ENCODE results near the gene CFAP20DC. TPM values are rescaled to one million over a fixed set of nuclear protein-coding genes. Genes with fewer than 3 reads are reported as not detected.
"Not testable (repeated sequence)": the region's sequence is repeated elsewhere in the genome, so short reads cannot be mapped to it uniquely, and the experiment has no call there.

The CFAP20DC gene
- total RNA-seq, 6 donors from 2014 or later = 0.30 to 4.3 (median 0.37) TPM; not detected in 1

- WGBS, 2 donors = 52 to 71% methylated on average over 2 of the region's 2 CpGs
- no peaks in the 10 kb centered on the region for H3K9me3 ChIP-seq
- no peaks in the 10 kb centered on the region for H3K27me3 ChIP-seq
- no peak for DNase-seq
- ATAC-seq (ENCODE audit: low FRiP score in 2 of 2) = no peak
- TF ChIP-seq POLR2A (IDR thresholded peaks at IDR 0.05) (no peak), EP300 (IDR thresholded peaks at IDR 0.05) (no peak), CTCF (IDR thresholded peaks at IDR 0.05) (no peak), POLR2AphosphoS5 (IDR thresholded peaks at IDR 0.05) (no peak)
- no peaks in the 10 kb centered on the region for H3K36me3 ChIP-seq
- no peak overlapping the region for H3K4me3 ChIP-seq
- H3K4me1 ChIP-seq = no peaks in the 10 kb centered on the region
- H3K27ac ChIP-seq = no peak overlapping the region
These were observed 6.9 kb upstream of the CFAP20DC start for GRCh38 chr3:59056706-59057105.

GRCh38 chr3:59052803-59053411, 3.1 kb upstream of the CFAP20DC start:
- 70 to 72% methylated on average over 2 of the region's 2 CpGs for WGBS, 2 donors
- H3K4me1 ChIP-seq = peaks cover 0 to 12% (median 4%) of the 10 kb centered on the region in 4 donors
- TF ChIP-seq CTCF (IDR thresholded peaks at IDR 0.05) (peak; percentile 31 to 57 (median 52)), POLR2AphosphoS5 (IDR thresholded peaks at IDR 0.05) (no peak), EP300 (IDR thresholded peaks at IDR 0.05) (no peak), POLR2A (IDR thresholded peaks at IDR 0.05) (no peak)
- ATAC-seq (ENCODE audit: low FRiP score in 2 of 2) = peak in 1 of 2 donors; percentile 49
- no peaks in the 10 kb centered on the region for H3K9me3 ChIP-seq
- no peak overlapping the region for H3K27ac ChIP-seq
- H3K27me3 ChIP-seq = no peaks in the 10 kb centered on the region
- no peaks in the 10 kb centered on the region for H3K36me3 ChIP-seq
- DNase-seq = no peak
- no peak overlapping the region for H3K4me3 ChIP-seq

GRCh38 chr3:59050811-59051414, 1.1 kb upstream of the CFAP20DC start:
- H3K9me3 ChIP-seq; H3K27me3 ChIP-seq; ATAC-seq (ENCODE audit: low FRiP score in 2 of 2); H3K4me3 ChIP-seq; H3K27ac ChIP-seq; H3K36me3 ChIP-seq: not testable (repeated sequence)
- peak in 1 of 2 donors; percentile 79 for DNase-seq
- peaks cover 0 to 12% (median 4%) of the 10 kb centered on the region in 4 donors for H3K4me1 ChIP-seq
- 98 to 99% methylated on average over 9 to 36 of the region's 36 CpGs for WGBS, 2 donors

GRCh38 chr3:59046839-59047238, 3.0 kb downstream of the CFAP20DC start:
- DNase-seq (no peak), ATAC-seq (ENCODE audit: low FRiP score in 2 of 2) (no peak)
- no peaks in the 10 kb centered on the region for H3K27me3 ChIP-seq
- 94 to 95% methylated on average over 2 of the region's 2 CpGs for WGBS, 2 donors
- no peaks in the 10 kb centered on the region for H3K36me3 ChIP-seq
- TF ChIP-seq CTCF (IDR thresholded peaks at IDR 0.05) (no peak), EP300 (IDR thresholded peaks at IDR 0.05) (no peak), POLR2AphosphoS5 (IDR thresholded peaks at IDR 0.05) (no peak), POLR2A (IDR thresholded peaks at IDR 0.05) (no peak)
- H3K9me3 ChIP-seq = no peaks in the 10 kb centered on the region
- H3K4me3 ChIP-seq = no peak overlapping the region
- H3K4me1 ChIP-seq = peaks cover 0 to 12% (median 4%) of the 10 kb centered on the region in 4 donors
- no peak overlapping the region for H3K27ac ChIP-seq

GRCh38 chr3:59043391-59043790, 6.4 kb downstream of the CFAP20DC start:
- WGBS, 2 donors = 87 to 100% methylated on average over 2 of the region's 2 CpGs
- Histone ChIP-seq H3K4me1 (no peaks in the 10 kb centered on the region), H3K9me3 (no peaks in the 10 kb centered on the region), H3K36me3 (no peaks in the 10 kb centered on the region), H3K4me3 (no peak overlapping the region), H3K27me3 (no peaks in the 10 kb centered on the region), H3K27ac (no peak overlapping the region)
- ATAC-seq (ENCODE audit: low FRiP score in 2 of 2) (no peak), DNase-seq (no peak)
- TF ChIP-seq EP300 (IDR thresholded peaks at IDR 0.05) (no peak), CTCF (IDR thresholded peaks at IDR 0.05) (no peak), POLR2AphosphoS5 (IDR thresholded peaks at IDR 0.05) (no peak), POLR2A (IDR thresholded peaks at IDR 0.05) (no peak)
